Endodermal cell (in vitro differentiated cells): Measurements from ENCODE around the gene KCNC4. TPM values are rescaled to one million over a fixed set of nuclear protein-coding genes. Genes with fewer than 3 reads are reported as not detected.
A peak's percentile ranks its signal among the peaks of the same experiment; 100 is the strongest.

Experiments used
- DNase-seq: peaks from one replicate; pipeline ENCODE4 v3.0.0-alpha.2; 2017
- H3K27ac ChIP-seq: 2 replicates; pipeline ENCODE4 v1.5.1; 2013; ENCODE audit warnings: mild to moderate bottlenecking, low read depth, low read length, moderate library complexity
- H3K27me3 ChIP-seq: 2 replicates; pipeline ENCODE4 v1.6.1; 2013; ENCODE audit warnings: mild to moderate bottlenecking, low read length, moderate library complexity; ENCODE audit not compliant: insufficient read depth, control insufficient read depth, poor library complexity, severe bottlenecking
- H3K36me3 ChIP-seq: 2 replicates; pipeline ENCODE4 v1.7.0; 2013; ENCODE audit warnings: mild to moderate bottlenecking, low read length, moderate library complexity; ENCODE audit not compliant: control insufficient read depth, insufficient read depth
- H3K4me1 ChIP-seq: one replicate; pipeline ENCODE4 v1.7.0; 2013; ENCODE audit warnings: low read length; ENCODE audit not compliant: control insufficient read depth, insufficient read depth
- H3K4me3 ChIP-seq: 2 replicates; pipeline ENCODE4 v1.5.1; 2013; ENCODE audit warnings: mild to moderate bottlenecking, low read length, moderate library complexity
- H3K9ac ChIP-seq: 2 replicates; pipeline ENCODE4 v1.6.1; 2013; ENCODE audit warnings: mild to moderate bottlenecking, low read length, moderate library complexity; ENCODE audit not compliant: poor library complexity, severe bottlenecking; ENCODE audit errors: extremely low read depth
- H3K9me3 ChIP-seq: 2 replicates; pipeline ENCODE4 v1.6.1; 2013; ENCODE audit warnings: mild to moderate bottlenecking, low read length, moderate library complexity; ENCODE audit not compliant: control insufficient read depth
- H3K27ac Mint-ChIP-seq: 2 replicates; pipeline ENCODE4 v1.8.0; 2020; ENCODE audit warnings: mixed read lengths
- H3K27me3 Mint-ChIP-seq: 2 replicates; pipeline ENCODE4 v1.8.0; 2021; ENCODE audit warnings: mild to moderate bottlenecking, mixed read lengths; ENCODE audit not compliant: insufficient read depth
- H3K36me3 Mint-ChIP-seq: 2 replicates; pipeline ENCODE4 v1.8.0; 2020; ENCODE audit warnings: low read depth, mixed read lengths
- H3K4me1 Mint-ChIP-seq: 2 replicates; pipeline ENCODE4 v1.8.0; 2020; ENCODE audit warnings: mixed read lengths
- H3K4me3 Mint-ChIP-seq: 2 replicates; pipeline ENCODE4 v1.8.0; 2020; ENCODE audit warnings: mild to moderate bottlenecking, moderate library complexity, mixed read lengths
- H3K9me3 Mint-ChIP-seq: 2 replicates; pipeline ENCODE4 v1.8.0; 2020; ENCODE audit warnings: mild to moderate bottlenecking, mixed read lengths
- WGBS, 2 experiments: methylation state at CpG; one replicate each; pipeline versions ENCODE4 v1.1.5 to v1.1.7; 2013; ENCODE audit warnings: missing lambda C conversion rate in 2 of 2, mixed read lengths in 1 of 2; ENCODE audit not compliant: insufficient coverage in 1 of 2, insufficient read length in 1 of 2; 5-methylcytosine and 5-hydroxymethylcytosine counted together
- total RNA-seq, 2 donors: library from RNA; stranded (reverse); fragmentation: NEBNext Ultra II Directional in 1 of 2; extraction: Animal tissue kit (Norgen Biotek cat#: 25700) in 1 of 2; gene quantifications; 2 replicates in 1 of 2; 3 replicates in 1 of 2; pipeline ENCODE4 v1.2.1, GENCODE V29; 2021
- TF ChIP-seq, protein P1 (sequence below): fragments of 200-600 bp; sonication (generic); conservative IDR thresholded peaks from 2 replicates; pipeline ENCODE4 v1.5.0; 2021; ENCODE audit warnings: antibody characterized with exemption, mild to moderate bottlenecking

KCNC4 gene
- total RNA-seq, 2 donors from 2014 or later, result 7.6 to 10.2 TPM

- 90 to 94% methylated on average over 5 to 11 of the region's 11 CpGs for WGBS, 2 experiments
- H3K9me3 ChIP-seq, result no peaks in the 10 kb centered on the region
- H3K27me3 ChIP-seq, result no peaks in the 10 kb centered on the region
- no peak overlapping the region for H3K27ac ChIP-seq
- TF ChIP-seq, protein P1, sequence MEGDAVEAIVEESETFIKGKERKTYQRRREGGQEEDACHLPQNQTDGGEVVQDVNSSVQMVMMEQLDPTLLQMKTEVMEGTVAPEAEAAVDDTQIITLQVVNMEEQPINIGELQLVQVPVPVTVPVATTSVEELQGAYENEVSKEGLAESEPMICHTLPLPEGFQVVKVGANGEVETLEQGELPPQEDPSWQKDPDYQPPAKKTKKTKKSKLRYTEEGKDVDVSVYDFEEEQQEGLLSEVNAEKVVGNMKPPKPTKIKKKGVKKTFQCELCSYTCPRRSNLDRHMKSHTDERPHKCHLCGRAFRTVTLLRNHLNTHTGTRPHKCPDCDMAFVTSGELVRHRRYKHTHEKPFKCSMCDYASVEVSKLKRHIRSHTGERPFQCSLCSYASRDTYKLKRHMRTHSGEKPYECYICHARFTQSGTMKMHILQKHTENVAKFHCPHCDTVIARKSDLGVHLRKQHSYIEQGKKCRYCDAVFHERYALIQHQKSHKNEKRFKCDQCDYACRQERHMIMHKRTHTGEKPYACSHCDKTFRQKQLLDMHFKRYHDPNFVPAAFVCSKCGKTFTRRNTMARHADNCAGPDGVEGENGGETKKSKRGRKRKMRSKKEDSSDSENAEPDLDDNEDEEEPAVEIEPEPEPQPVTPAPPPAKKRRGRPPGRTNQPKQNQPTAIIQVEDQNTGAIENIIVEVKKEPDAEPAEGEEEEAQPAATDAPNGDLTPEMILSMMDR, result no peak
- Mint-ChIP-seq H3K27ac (no peak overlapping the region), H3K4me3 (no peak overlapping the region), H3K36me3 (no peaks in the 10 kb centered on the region), H3K9me3 (no peaks in the 10 kb centered on the region), H3K4me1 (no peaks in the 10 kb centered on the region), H3K27me3 (no peaks in the 10 kb centered on the region)
- H3K4me1 ChIP-seq, result no peaks in the 10 kb centered on the region
- no peak overlapping the region for H3K4me3 ChIP-seq
- H3K36me3 ChIP-seq, result no peaks in the 10 kb centered on the region
- H3K9ac ChIP-seq, result no peak overlapping the region
- DNase-seq, result no peak
Measured at GRCh38 chr1:110230381-110231199, 20.5 kb downstream of the KCNC4 start.

GRCh38 chr1:110233861-110234260 lies 23.7 kb downstream of the KCNC4 start:
- H3K4me1 ChIP-seq, result peaks cover 4% of the 10 kb centered on the region
- WGBS, 2 experiments, result 59 to 74% methylated on average over 2 of the region's 2 CpGs

DNA sequence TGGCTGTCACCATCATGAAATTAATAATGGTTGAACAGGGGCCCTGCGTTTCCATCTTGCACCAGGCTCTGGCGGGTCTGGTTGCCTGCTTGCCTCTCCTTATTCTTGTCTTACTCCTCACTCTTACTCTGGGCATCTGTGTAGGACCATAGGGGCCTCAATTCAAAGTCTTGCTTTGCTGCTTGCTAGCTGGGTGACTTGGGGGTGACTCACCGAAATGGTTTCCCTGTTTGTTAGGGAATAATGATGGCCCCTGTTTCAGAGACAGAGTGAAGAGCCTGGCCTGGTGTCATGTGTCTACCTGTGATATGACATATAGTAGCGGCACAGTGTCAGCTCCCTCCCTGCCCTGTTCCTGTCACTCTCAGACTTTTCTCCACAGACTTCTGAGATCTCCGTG lies 24.6 kb downstream of the KCNC4 start:
- no peaks in the 10 kb centered on the region for H3K4me1 Mint-ChIP-seq
- TF ChIP-seq, protein P1, result no peak
- Histone ChIP-seq H3K9ac (no peak overlapping the region), H3K4me1 (peaks cover 4% of the 10 kb centered on the region), H3K27ac (no peak overlapping the region), H3K9me3 (no peaks in the 10 kb centered on the region), H3K27me3 (no peaks in the 10 kb centered on the region), H3K4me3 (no peak overlapping the region), H3K36me3 (no peaks in the 10 kb centered on the region)
- DNase-seq, result no peak
- H3K27me3 Mint-ChIP-seq, result peaks cover 2% of the 10 kb centered on the region
- WGBS, 2 experiments, result 94 to 100% methylated on average over 1 to 5 of the region's 5 CpGs
- H3K36me3 Mint-ChIP-seq, result no peaks in the 10 kb centered on the region
- no peak overlapping the region for H3K4me3 Mint-ChIP-seq
- H3K9me3 Mint-ChIP-seq, result no peaks in the 10 kb centered on the region
- no peak overlapping the region for H3K27ac Mint-ChIP-seq

More at GRCh38 chr1:110233861-110234260, 23.7 kb downstream of the KCNC4 start:
- no peaks in the 10 kb centered on the region for H3K27me3 ChIP-seq
- DNase-seq, result no peak
- H3K9ac ChIP-seq, result no peak overlapping the region
- no peaks in the 10 kb centered on the region for H3K36me3 ChIP-seq
- H3K9me3 Mint-ChIP-seq, result no peaks in the 10 kb centered on the region
- peak overlapping the region; percentile 48 for H3K27ac Mint-ChIP-seq
- H3K4me1 Mint-ChIP-seq, result no peaks in the 10 kb centered on the region
- peaks cover 2% of the 10 kb centered on the region for H3K27me3 Mint-ChIP-seq
- H3K9me3 ChIP-seq, result no peaks in the 10 kb centered on the region
- H3K4me3 ChIP-seq, result no peak overlapping the region
- no peak overlapping the region for H3K4me3 Mint-ChIP-seq
- H3K27ac ChIP-seq, result no peak overlapping the region
- TF ChIP-seq, protein P1, result no peak
- no peaks in the 10 kb centered on the region for H3K36me3 Mint-ChIP-seq
